ENCODE data around the gene DESI1. TPM values are rescaled to one million over a fixed set of nuclear protein-coding genes. Genes with fewer than 3 reads are reported as not detected.
"Not testable (repeated sequence)": the region's sequence is repeated elsewhere in the genome, so short reads cannot be mapped to it uniquely, and the experiment has no call there.

Gene DESI1
- total RNA-seq, 4 donors from 2014 or later = 18.2 to 77.7 (median 21.4) TPM

DNA sequence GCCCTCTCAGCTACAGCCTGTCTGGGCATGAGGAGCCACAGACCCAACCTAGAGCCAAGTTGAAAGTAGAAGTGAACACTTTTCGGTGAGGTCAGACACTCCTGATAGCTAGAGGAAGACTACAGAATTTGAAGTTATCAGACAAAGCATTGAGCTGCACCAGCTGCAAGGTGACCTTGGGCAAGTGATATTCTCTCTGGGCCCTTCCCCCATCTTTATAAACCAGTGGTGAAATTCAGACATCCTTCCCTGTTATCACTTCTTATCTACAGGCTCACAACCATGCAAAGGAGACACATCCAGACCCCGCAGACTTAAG is 23.2 kb downstream of the DESI1 start:
- 71 to 100% methylated on average over 1 to 2 of the region's 2 CpGs for WGBS, 2 donors (ENCODE audit: low coverage in 1 of 2)
- ATAC-seq = no peak
- Histone ChIP-seq H3K4me3 (no peak overlapping the region), H3K27ac (peak overlapping the region in 1 of 4 donors; percentile 38), H3K9me3 (no peaks in the 10 kb centered on the region), H3K27me3 (no peaks in the 10 kb centered on the region), H3K36me3 (peaks cover 0 to 35% of the 10 kb centered on the region in 2 donors), H3K4me1 (peaks cover 0 to 9% (median 0%) of the 10 kb centered on the region in 3 donors)
- TF ChIP-seq CTCF (IDR thresholded peaks at IDR 0.05) (no peak), POLR2AphosphoS5 (IDR thresholded peaks at IDR 0.05) (no peak), POLR2A (IDR thresholded peaks at IDR 0.05) (no peak), EP300 (IDR thresholded peaks at IDR 0.05) (no peak)

- TF ChIP-seq POLR2AphosphoS5 (IDR thresholded peaks at IDR 0.05) (no peak), EP300 (IDR thresholded peaks at IDR 0.05) (no peak), POLR2A (IDR thresholded peaks at IDR 0.05) (no peak), CTCF (IDR thresholded peaks at IDR 0.05) (peak in 3 of 4 experiments; percentile 68 to 79 (median 73))
- H3K36me3 ChIP-seq = peaks cover 0 to 29% of the 10 kb centered on the region in 2 donors
- no peak overlapping the region for H3K4me3 ChIP-seq
- H3K9me3 ChIP-seq = no peaks in the 10 kb centered on the region
- H3K27ac ChIP-seq = peak overlapping the region in 2 of 4 donors; percentile 3 to 38
- 20 to 78% methylated on average over 1 of the region's 13 CpGs for WGBS, 2 donors (ENCODE audit: low coverage in 1 of 2)
- peak; percentile 75 for ATAC-seq
- no peaks in the 10 kb centered on the region for H3K27me3 ChIP-seq
- H3K4me1 ChIP-seq = peaks cover 0 to 9% (median 0%) of the 10 kb centered on the region in 3 donors
Observed at GRCh38 chr22:41596776-41597634, 23.8 kb downstream of the DESI1 start.

DNA sequence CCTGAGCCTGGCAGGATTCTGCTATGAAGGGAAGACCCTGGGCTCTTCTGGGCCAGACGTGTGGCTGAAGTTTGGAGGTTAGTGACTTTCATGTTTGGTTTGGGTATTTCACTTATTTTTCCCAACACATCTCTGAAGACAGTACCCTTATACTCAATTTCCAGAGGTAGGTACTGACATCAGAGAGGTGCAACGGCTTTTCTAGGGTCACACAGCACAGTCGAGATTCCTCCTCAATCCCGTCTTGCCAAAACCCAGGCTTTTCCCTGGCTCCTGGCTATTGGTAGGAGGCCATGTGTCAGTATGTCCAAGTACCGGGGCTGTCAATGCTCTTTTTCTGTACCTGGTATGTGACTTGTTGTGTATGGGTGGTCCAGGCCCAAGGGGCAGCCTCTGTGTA is 25.1 kb downstream of the DESI1 start:
- H3K36me3 ChIP-seq = peaks cover 0 to 16% of the 10 kb centered on the region in 2 donors
- peaks cover 0 to 9% (median 0%) of the 10 kb centered on the region in 3 donors for H3K4me1 ChIP-seq
- TF ChIP-seq POLR2AphosphoS5 (IDR thresholded peaks at IDR 0.05) (no peak), POLR2A (IDR thresholded peaks at IDR 0.05) (no peak), CTCF (IDR thresholded peaks at IDR 0.05) (no peak), EP300 (IDR thresholded peaks at IDR 0.05) (no peak)
- H3K27ac ChIP-seq = no peak overlapping the region
- no peak overlapping the region for H3K4me3 ChIP-seq
- no peaks in the 10 kb centered on the region for H3K9me3 ChIP-seq
- 83 to 87% methylated on average over 4 to 5 of the region's 5 CpGs for WGBS, 2 donors (ENCODE audit: low coverage in 1 of 2)
- ATAC-seq = no peak
- no peaks in the 10 kb centered on the region for H3K27me3 ChIP-seq

GRCh38 chr22:41593336-41593960 is 27.4 kb downstream of the DESI1 start:
- H3K36me3 ChIP-seq, H3K9me3 ChIP-seq, H3K4me3 ChIP-seq, ATAC-seq, H3K27me3 ChIP-seq, H3K27ac ChIP-seq: not testable (repeated sequence)
- WGBS, 2 donors (ENCODE audit: low coverage in 1 of 2) = 60% methylated on average over 1 of the region's 51 CpGs; no CpG with 5 or more reads in 1 of the 2 donors
- peaks cover 0 to 24% (median 0%) of the 10 kb centered on the region in 3 donors for H3K4me1 ChIP-seq

DNA sequence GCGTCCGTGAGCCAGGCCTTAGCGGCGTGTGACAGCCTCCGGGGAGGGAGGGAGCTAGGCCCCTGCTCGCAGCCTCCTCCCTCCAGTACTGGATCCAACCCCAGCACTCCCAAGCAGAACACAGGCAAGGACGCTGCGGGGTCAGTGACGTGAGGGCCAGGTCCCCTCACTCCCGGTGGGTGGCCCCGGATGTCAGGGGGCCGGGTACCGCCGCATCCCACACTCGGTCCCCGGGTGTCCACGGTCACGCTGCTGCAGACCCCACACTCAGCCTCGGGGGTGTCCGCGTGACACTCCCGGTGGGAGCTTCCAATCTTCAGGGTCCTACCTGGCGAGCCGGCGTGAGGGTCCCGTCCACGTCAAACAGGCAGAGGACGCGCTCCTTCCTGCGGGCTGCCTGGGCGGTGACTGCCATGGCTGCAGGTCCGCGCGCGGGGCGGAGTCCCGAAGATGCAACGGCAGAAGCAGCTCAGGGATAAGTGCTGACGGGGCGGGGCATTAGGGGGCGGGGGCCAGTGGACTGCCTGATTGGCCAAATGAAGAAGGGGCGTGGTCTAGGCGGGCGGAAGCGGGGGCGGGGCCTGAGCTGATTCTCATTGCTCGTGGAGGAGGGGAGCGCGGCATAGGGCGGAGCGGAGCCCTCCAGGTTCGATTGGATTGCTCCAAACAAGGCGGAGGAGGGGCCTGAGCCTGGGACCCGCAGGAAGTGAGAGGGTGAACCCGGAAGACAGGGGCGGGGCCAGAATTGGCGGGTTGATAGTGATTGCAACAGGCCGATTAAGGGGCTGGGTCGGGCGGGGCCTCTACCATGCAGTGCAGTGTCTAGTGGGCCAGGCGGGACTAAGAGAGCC is 31.2 kb downstream of the DESI1 start, which contains the start of gene PMM1:
PMM1 (minus strand) TSS at position 450 of the 851 bp plus-strand sequence; CDS start at position 415, 35 bp downstream.
- Histone ChIP-seq H3K27me3 (no peaks in the 10 kb centered on the region), H3K4me3 (peak within 1 kb of the TSS; percentile 66 to 71), H3K36me3 (peaks cover 0 to 20% of the 10 kb centered on the region in 2 donors), H3K4me1 (peaks cover 0 to 28% (median 0%) of the 10 kb centered on the region in 3 donors), H3K27ac (peak within 1 kb of the TSS; percentile 36 to 87 (median 86)), H3K9me3 (no peaks in the 10 kb centered on the region)
- TF ChIP-seq CTCF (IDR thresholded peaks at IDR 0.05) (peak in 1 of 4 experiments; percentile 5), EP300 (IDR thresholded peaks at IDR 0.05) (no peak), POLR2A (IDR thresholded peaks at IDR 0.05) (peak; percentile 89 to 91), POLR2AphosphoS5 (IDR thresholded peaks at IDR 0.05) (peak; percentile 95)
- ATAC-seq = peak; percentile 99
- WGBS, 2 donors (ENCODE audit: low coverage in 1 of 2) = 0% methylated on average over 1 of the region's 61 CpGs; no CpG with 5 or more reads in 1 of the 2 donors
